SJCRH30 (cell line): ENCODE measurements around the gene CDH4. TPM values are rescaled to one million over a fixed set of nuclear protein-coding genes. Genes with fewer than 3 reads are reported as not detected.

Experiments used
- DNase-seq, 2 experiments: peaks; one replicate each; pipeline ENCODE4 v3.0.0-alpha.2; 2015 to 2020
- H3K27ac ChIP-seq: fragments of 250-450 bp; sonication (Bioruptor Pico); 2 replicates; pipeline ENCODE4 v1.5.1; 2020; ENCODE audit warnings: mild to moderate bottlenecking, moderate library complexity
- H3K27me3 ChIP-seq: fragments of 250-450 bp; sonication (Bioruptor Pico); 2 replicates; pipeline ENCODE4 v1.5.1; 2020; ENCODE audit warnings: mild to moderate bottlenecking, moderate library complexity
- H3K36me3 ChIP-seq: fragments of 250-450 bp; sonication (Bioruptor Pico); 2 replicates; pipeline ENCODE4 v1.5.1; 2020; ENCODE audit warnings: mild to moderate bottlenecking, moderate library complexity
- H3K4me1 ChIP-seq: fragments of 250-450 bp; sonication (Bioruptor Pico); 2 replicates; pipeline ENCODE4 v1.5.1; 2020; ENCODE audit warnings: mild to moderate bottlenecking, moderate library complexity
- H3K4me3 ChIP-seq: fragments of 250-450 bp; sonication (Bioruptor Pico); 2 replicates; pipeline ENCODE4 v1.5.1; 2020; ENCODE audit warnings: mild to moderate bottlenecking, moderate library complexity
- H3K9me3 ChIP-seq: fragments of 250-450 bp; sonication (Bioruptor Pico); replicated peaks from 2 replicates; pipeline ENCODE4 v1.5.1; 2020; ENCODE audit warnings: mild to moderate bottlenecking, moderate library complexity
- total RNA-seq: library from RNA; depleted of rRNA; stranded (reverse); fragments of >200 nt; shearing (Covaris generic); gene quantifications from 2 replicates; pipeline ENCODE4 v1.2.3, GENCODE V29; 2014

The CDH4 gene
- total RNA-seq, 1 experiment from 2014 or later = 0.06 TPM

- H3K36me3 ChIP-seq = no peaks in the 10 kb centered on the region
- no peaks in the 10 kb centered on the region; the same call in 1 of the 2 replicates for H3K4me1 ChIP-seq
- no peak overlapping the region for H3K27ac ChIP-seq
- no peak overlapping the region for H3K4me3 ChIP-seq
- H3K27me3 ChIP-seq = peaks cover 14% of the 10 kb centered on the region
- no peak for DNase-seq
- no peaks in the 10 kb centered on the region for H3K9me3 ChIP-seq
These were observed 289.5 kb downstream of the CDH4 start for GRCh38 chr20:61541537-61541936.

DNA sequence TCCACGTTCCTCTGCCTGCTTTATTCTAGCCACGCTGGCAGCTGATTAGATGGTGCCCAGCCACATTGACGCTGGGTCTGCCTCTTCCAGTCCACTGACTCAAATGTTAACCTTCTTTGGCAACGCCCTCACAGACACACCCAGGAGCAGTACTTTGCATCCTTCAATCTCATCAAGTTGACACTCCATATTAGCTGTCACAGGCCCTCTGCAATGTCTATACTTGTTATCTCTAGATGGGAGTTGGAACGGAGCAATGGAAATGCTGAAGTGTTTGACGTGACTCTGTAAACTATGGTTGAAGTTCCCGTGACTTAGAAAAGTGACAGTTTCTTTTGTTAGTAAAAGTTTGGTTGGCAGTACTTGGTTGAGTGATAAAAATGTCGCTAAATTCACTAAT is 291.0 kb downstream of the CDH4 start:
- H3K4me3 ChIP-seq = no peak overlapping the region
- no peak overlapping the region for H3K27ac ChIP-seq
- H3K4me1 ChIP-seq = no peaks in the 10 kb centered on the region; the same call in 1 of the 2 replicates
- no peak for DNase-seq
- no peaks in the 10 kb centered on the region for H3K36me3 ChIP-seq
- no peaks in the 10 kb centered on the region for H3K9me3 ChIP-seq
- H3K27me3 ChIP-seq = peaks cover 14% of the 10 kb centered on the region

DNA sequence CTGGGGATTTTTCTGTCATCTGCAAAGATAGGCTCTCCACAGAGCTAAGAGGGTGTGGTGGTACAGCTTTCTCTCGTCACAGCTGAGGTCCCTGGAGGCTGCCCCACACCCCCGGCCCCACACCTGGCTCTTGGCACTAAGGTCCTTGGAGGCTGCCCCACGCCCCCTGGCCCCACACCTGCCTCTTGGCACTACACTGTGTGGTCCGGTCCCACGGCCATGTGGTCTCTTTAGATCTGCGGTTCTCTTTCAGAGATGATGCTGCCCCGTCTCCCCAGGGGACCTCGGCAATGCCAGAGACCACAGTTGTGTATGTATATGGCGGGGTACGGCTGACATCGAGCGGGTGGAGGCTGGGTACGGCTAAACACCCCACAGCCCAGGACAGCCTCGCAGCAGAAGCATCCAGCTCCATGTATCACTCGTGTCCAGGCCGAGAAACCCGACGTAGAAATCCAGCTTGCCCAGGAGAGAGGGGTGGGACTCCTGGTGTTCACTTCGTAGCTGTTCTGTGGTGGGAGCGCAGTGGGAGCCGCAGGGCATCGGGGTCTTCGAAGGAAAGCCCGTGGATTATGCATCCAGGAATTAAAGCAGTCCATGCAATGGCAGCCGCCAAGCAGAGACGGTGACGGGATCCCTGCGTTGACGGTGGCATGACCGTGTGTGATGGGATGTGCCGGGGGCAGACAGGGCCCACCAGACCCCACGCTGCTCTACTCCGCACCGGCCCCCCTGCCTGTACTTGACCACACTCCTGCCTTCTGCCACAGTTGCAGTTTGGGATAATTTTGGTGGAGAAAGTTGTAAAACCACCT is 292.1 kb downstream of the CDH4 start:
- Histone ChIP-seq H3K4me1 (no peaks in the 10 kb centered on the region), H3K36me3 (no peaks in the 10 kb centered on the region), H3K9me3 (no peaks in the 10 kb centered on the region), H3K4me3 (no peak overlapping the region), H3K27ac (no peak overlapping the region), H3K27me3 (peaks cover 16% of the 10 kb centered on the region)
- no peak for DNase-seq

DNA sequence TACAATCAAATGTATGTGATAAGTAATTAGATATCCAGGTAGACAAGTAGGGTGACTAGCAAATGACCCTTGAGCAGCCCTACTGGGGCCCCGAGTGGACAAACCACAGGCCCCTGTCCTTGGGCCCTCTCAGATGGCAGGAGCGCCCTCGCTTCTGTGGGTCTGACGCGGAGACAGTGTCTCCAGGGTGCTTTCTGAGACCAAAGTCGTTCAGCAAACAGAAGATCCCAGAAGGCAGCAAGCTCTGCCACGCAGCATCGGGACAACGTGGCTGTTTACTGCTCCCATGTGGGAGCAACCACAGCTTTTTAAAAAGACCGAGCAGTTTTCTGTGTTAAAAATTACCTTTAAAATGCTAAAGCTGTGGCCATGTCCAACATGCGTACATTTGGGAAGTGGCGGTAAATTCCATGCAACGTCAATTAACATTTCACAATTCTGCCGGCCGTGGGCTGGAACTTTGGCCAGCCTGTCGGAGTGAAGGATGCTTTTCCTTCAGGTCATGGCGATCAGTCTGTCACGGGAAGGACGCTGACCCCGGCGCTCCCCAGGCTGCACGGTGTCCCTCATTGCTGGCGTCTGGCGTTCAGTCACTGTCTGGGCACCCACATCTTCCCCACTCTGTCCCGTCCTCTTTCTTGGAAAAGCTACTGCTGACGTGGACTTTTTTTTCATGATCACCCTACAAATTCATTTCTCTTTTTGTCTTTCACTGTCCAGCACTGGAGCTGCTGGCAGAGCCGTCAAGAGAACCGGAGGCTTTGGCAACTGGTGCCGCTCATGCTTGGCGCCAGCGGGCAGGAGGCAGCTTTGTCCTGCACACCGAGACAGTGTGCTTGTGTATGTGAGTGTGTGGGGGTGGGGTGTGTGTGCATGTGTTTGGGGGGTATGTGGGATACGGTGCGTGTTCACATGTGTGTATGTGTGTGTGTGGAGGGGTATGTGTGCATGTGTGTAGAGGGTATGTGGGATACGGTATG is 293.1 kb downstream of the CDH4 start:
- Histone ChIP-seq H3K27ac (no peak overlapping the region), H3K9me3 (no peaks in the 10 kb centered on the region), H3K36me3 (no peaks in the 10 kb centered on the region), H3K27me3 (peaks cover 19% of the 10 kb centered on the region), H3K4me1 (no peaks in the 10 kb centered on the region), H3K4me3 (no peak overlapping the region)
- DNase-seq = no peak

DNA sequence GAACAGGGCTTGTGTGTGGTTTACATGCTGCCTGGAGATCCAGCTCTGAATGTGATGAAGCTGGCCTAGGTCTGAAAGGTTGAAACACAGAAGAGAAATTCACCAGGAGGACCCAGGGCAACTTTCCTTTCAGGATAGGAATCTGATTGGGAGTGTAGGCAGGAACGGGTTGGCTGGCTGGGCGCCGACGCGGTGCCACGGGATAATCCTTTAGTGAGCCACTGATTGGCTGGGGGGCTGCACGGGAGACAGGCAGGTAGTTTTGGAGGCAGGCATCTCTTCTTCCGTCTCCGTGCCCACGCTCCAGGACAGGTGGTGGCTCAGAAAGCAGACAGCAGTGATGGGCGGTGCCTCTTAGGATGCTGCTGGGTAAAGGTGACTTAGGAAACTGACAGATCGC is 294.6 kb downstream of the CDH4 start:
- Histone ChIP-seq H3K27ac (no peak overlapping the region), H3K36me3 (no peaks in the 10 kb centered on the region), H3K27me3 (peaks cover 13% of the 10 kb centered on the region), H3K4me3 (no peak overlapping the region), H3K9me3 (0 out of 2 replicates have a peak, but pooled peaks cover under 1% of the 10 kb centered on the region), H3K4me1 (no peaks in the 10 kb centered on the region)
- no peak for DNase-seq

GRCh38 chr20:61548069-61548468 is 296.0 kb downstream of the CDH4 start:
- peaks cover 15% of the 10 kb centered on the region for H3K27me3 ChIP-seq
- H3K9me3 ChIP-seq = peaks cover 10% of the 10 kb centered on the region; the same call in 1 of the 2 replicates
- no peaks in the 10 kb centered on the region for H3K4me1 ChIP-seq
- H3K4me3 ChIP-seq = no peak overlapping the region
- H3K27ac ChIP-seq = no peak overlapping the region
- no peak for DNase-seq
- H3K36me3 ChIP-seq = 0 out of 2 replicates have a peak, but pooled peaks cover 2% of the 10 kb centered on the region

- DNase-seq = no peak
These were observed 297.8 kb downstream of the CDH4 start for GRCh38 chr20:61549865-61550264.

DNA sequence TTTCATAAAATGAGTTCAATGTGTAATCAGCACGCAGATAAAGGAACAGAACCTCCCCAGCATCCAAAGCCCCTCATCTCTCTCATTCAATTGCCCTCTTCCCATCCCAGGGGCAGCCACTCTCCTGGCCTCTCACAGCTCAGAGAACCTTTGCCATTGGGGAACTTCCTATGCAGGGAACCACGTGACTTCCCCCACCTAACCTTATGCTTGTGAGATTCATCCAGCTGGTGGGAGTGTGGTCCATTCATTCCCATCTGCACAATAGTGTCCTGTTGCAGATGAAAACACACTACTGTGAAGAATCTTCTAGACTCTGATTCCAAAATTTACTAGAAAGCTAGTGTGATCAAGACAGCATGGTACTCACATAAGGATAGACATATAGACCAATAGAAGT is 299.3 kb downstream of the CDH4 start:
- H3K4me1 ChIP-seq = no peaks in the 10 kb centered on the region

More at GRCh38 chr20:61549865-61550264, 297.8 kb downstream of the CDH4 start:
- H3K4me3 ChIP-seq = no peak overlapping the region
- 0 out of 2 replicates have a peak, but pooled peaks cover 2% of the 10 kb centered on the region for H3K36me3 ChIP-seq
- peaks cover 10% of the 10 kb centered on the region; the same call in 1 of the 2 replicates for H3K9me3 ChIP-seq
- H3K4me1 ChIP-seq = no peaks in the 10 kb centered on the region
- peaks cover 15% of the 10 kb centered on the region for H3K27me3 ChIP-seq
- no peak overlapping the region for H3K27ac ChIP-seq

DNA sequence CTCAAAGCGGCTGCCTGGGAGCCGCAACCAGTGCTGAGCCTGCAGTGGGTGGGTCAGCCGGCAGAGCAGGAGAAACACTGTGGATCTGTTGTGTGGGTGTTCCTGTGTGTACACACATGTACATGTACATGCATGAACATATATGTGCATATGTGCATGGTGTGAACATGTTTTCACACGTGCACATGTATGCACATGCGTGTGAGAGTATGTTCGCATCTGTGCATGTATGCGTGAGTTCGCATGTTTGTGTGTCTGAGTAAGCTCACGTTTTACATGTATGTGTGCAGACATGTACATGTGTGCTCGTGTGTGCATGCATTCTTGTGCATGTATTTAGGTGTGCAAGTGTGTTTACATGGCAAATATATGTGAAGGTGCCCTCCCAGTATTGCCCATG is 302.6 kb downstream of the CDH4 start:
- DNase-seq = no peak
- no peaks in the 10 kb centered on the region for H3K4me1 ChIP-seq
- H3K27ac ChIP-seq = no peak overlapping the region
- peaks cover 25% of the 10 kb centered on the region for H3K27me3 ChIP-seq
- H3K9me3 ChIP-seq = peaks cover 10% of the 10 kb centered on the region; the same call in 1 of the 2 replicates
- 0 out of 2 replicates have a peak, but pooled peaks cover 2% of the 10 kb centered on the region for H3K36me3 ChIP-seq
- no peak overlapping the region for H3K4me3 ChIP-seq

More for the DNA sequence above, 299.3 kb downstream of the CDH4 start:
- 0 out of 2 replicates have a peak, but pooled peaks cover 2% of the 10 kb centered on the region for H3K36me3 ChIP-seq
- no peak overlapping the region for H3K4me3 ChIP-seq
- H3K27ac ChIP-seq = no peak overlapping the region
- H3K9me3 ChIP-seq = peaks cover 10% of the 10 kb centered on the region; the same call in 1 of the 2 replicates
- no peak for DNase-seq
- peaks cover 18% of the 10 kb centered on the region for H3K27me3 ChIP-seq

DNA sequence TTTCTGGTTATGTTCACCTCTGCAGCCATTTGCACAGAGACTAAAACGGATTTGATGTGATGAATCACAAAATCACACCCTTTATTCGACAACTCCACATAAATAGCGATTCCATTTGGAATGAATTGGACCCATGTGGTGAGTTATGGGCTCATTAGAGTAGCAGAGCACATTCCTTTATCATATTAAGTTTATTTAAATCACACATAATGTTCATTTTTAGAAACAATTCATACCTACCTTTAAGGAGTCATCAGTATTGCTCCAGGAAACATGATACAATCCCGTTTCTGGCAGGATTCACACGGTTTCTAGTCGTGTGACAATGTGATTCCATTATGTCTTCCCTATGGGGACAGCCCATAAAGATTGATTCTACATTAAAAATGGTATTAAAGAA is 303.5 kb downstream of the CDH4 start:
- no peak for DNase-seq
- peaks cover 25% of the 10 kb centered on the region for H3K27me3 ChIP-seq
- H3K4me3 ChIP-seq = no peak overlapping the region
- 0 out of 2 replicates have a peak, but pooled peaks cover 2% of the 10 kb centered on the region for H3K36me3 ChIP-seq
- no peak overlapping the region for H3K27ac ChIP-seq
- H3K9me3 ChIP-seq = peaks cover 10% of the 10 kb centered on the region; the same call in 1 of the 2 replicates
- H3K4me1 ChIP-seq = no peaks in the 10 kb centered on the region

GRCh38 chr20:61556111-61556510 is 304.1 kb downstream of the CDH4 start:
- H3K27me3 ChIP-seq = peaks cover 25% of the 10 kb centered on the region
- no peaks in the 10 kb centered on the region for H3K4me1 ChIP-seq
- peaks cover 10% of the 10 kb centered on the region; the same call in 1 of the 2 replicates for H3K9me3 ChIP-seq
- no peak overlapping the region for H3K27ac ChIP-seq
- H3K4me3 ChIP-seq = no peak overlapping the region
- 0 out of 2 replicates have a peak, but pooled peaks cover 2% of the 10 kb centered on the region for H3K36me3 ChIP-seq
- no peak for DNase-seq

GRCh38 chr20:61556673-61557072 is 304.6 kb downstream of the CDH4 start:
- peaks cover 25% of the 10 kb centered on the region for H3K27me3 ChIP-seq
- no peak overlapping the region for H3K27ac ChIP-seq
- no peak overlapping the region for H3K4me3 ChIP-seq
- peaks cover 9% of the 10 kb centered on the region; the same call in 1 of the 2 replicates for H3K9me3 ChIP-seq
- no peaks in the 10 kb centered on the region for H3K4me1 ChIP-seq
- H3K36me3 ChIP-seq = 0 out of 2 replicates have a peak, but pooled peaks cover 2% of the 10 kb centered on the region
- no peak for DNase-seq

GRCh38 chr20:61557621-61558020 is 305.6 kb downstream of the CDH4 start:
- Histone ChIP-seq H3K36me3 (no peaks in the 10 kb centered on the region), H3K4me1 (no peaks in the 10 kb centered on the region), H3K4me3 (no peak overlapping the region)

DNA sequence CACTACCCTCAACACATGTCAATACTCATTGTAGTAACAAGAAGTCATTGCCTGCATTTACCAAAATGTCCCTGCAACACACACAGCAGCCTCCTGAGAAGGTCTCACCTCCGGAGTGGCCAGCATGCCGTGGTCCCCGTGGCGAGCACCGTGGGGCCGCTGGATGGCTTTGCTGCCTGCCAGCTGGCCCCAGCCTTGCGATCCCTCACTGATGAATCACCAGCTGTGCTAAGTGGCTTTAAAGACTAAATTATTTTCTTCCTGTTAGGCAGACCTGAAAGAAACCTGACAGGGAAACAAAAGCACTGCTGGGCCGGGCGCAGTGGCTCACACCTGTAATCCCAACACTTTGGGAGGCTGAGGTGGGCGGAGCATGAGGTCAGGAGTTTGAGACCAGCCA is 306.7 kb downstream of the CDH4 start:
- Histone ChIP-seq H3K4me3 (no peak overlapping the region), H3K27ac (no peak overlapping the region), H3K36me3 (no peaks in the 10 kb centered on the region), H3K4me1 (no peaks in the 10 kb centered on the region), H3K27me3 (peaks cover 23% of the 10 kb centered on the region), H3K9me3 (no peaks in the 10 kb centered on the region)
- DNase-seq = no peak

More at GRCh38 chr20:61557621-61558020, 305.6 kb downstream of the CDH4 start:
- no peak overlapping the region for H3K27ac ChIP-seq
- H3K27me3 ChIP-seq = peaks cover 23% of the 10 kb centered on the region
- H3K9me3 ChIP-seq = 0 out of 2 replicates have a peak, but pooled peaks cover 2% of the 10 kb centered on the region
- DNase-seq = no peak
